GM18868 (cell line): ENCODE results near the gene UBE2J2.
"Not testable (repeated sequence)": the region's sequence is repeated elsewhere in the genome, so short reads cannot be mapped to it uniquely, and the experiment has no call there.

Experiments
- ATAC-seq: cut with Tn5 transposase; IDR thresholded peaks from one replicate; pipeline ENCODE4 v1.9.1; 2021; ENCODE audit warnings: mild to moderate bottlenecking, moderate library complexity; ENCODE audit not compliant: unreplicated experiment

UBE2J2 gene

DNA sequence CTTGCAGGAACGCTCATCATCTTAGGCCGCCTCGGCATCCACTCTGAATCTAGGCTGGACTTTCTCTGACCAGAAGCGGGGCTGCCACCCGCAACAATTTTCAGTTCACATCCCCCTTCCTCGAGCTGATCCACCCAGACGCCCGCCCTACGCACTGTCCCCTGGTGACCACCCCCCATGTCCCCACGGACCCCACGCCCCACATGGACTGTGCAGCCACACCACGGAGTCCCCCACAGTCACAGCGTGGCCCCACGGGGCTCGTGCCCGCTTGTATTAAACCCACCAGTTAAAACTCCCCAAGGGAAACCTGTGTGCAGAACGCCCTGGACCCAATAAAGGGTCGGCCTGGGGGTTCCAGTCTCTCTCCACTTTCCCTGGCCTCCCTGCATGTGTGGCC, 14.1 kb downstream of the UBE2J2 start:
- ATAC-seq: no peak

DNA sequence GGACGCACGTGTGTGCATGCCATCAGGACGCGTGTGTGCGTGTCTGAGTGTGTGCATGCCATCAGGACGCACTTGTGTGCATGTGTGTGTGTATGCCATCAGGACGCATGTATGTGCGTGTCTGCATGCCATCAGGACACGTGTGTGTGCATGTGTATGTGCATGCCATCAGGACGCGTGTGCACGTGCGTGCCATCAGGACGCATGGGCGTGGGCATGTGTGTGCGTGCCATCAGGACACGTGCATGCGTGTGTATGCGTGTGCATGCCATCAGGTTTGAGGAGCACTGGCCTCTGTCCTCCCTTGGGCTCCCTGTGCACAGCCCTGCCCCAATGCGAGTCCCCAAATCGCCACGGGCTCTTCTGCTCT, 14.6 kb downstream of the UBE2J2 start:
- ATAC-seq: no peak

DNA sequence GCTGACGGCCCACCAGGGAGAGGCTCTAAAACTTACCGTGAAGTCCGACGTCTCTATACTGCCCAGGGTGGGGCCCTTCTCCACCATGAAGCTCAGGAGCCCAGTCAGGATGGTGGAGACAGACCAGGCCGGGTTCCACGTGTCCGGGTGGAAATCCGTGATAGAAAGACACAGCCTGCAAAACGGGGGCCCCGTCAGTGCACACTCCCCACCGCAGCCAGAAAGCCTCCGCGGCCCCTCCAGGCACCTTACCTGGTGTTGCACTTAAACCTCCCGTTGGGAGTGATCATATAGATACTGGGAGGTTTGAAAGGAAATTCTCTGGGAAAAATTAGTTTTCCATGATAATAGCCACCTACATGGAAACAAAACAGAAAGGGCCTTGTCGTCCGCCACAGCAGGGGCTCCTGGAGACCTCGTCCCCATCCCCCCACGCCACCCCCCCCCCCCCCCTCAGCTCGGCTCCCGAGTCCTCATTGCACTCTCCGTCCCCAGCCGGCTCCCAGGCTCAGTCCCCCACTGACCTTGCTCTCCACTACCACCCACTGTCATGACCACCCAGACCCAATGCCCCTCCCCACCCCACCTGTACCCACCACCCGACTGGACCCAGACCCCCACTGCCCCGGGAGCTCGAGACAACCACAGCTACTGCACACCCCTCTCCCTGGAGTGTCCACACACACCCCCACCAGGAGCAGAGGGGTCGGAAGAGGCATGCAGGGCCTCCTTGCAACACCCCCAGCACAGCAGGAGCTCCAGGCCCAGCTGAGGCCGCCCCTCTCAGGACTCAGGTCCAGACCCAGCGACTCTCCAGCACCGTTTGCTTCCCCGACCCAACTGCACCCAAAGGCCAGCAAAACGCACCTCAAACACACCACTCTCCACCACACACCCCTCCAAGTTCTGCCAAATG, 16.4 kb downstream of the UBE2J2 start:
- ATAC-seq: no peak

DNA sequence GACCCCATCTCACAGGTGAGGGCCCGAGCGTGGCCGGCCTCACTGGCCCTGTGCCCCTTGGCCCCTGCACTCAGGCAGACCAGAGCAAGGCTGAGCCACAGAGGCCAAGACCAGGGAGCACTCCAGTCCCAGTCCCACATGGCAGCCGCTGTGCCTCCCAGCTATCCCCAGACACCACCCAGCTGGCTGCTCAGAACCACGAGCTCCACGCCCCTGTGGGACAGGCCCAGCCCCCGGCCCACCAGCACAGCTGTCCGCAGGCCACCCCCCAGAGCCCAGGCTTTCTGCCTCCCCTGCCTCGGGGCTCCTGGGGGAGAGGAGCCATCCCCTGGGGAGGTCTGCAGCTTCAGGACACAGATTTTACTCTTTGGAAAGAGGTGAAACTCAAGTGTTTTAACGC, 18.0 kb downstream of the UBE2J2 start:
- ATAC-seq: no peak

DNA sequence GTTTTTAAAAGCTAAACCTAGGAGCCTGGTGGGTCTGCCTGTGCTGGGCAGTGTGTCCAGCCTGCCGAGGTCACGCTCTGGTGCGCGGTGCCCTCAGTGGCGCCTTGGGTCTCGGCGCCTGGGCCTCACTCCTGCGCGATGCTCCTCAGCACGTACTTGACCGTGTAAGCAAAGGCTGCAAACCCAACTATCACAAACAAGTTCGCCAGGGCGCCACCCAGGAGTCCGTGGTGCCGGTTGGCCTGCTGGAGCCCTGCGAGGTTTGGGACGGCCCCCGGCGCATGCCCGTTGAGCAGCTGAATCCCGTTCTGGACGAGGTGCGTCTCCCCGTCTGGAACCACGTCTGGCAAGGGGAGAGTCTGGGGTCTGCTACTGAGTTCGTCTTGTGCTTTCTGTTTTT, 18.6 kb downstream of the UBE2J2 start:
- ATAC-seq: no peak

DNA sequence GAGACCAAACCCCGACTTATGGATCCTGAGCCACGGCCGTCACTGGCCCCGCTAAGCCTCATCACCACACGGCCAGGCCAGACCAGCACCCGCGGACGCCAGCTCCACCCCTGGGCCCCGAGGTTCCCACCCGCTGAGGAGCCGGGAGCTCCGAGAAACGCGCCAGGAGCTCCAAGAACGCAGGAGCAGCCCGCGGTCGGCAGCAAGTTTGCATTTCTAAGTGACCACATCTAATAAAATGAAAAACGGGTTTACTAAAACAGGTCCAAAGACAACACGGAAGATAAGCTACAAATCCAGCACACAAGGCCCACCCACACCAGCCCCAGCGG, 19.0 kb downstream of the UBE2J2 start:
- ATAC-seq: no peak

DNA sequence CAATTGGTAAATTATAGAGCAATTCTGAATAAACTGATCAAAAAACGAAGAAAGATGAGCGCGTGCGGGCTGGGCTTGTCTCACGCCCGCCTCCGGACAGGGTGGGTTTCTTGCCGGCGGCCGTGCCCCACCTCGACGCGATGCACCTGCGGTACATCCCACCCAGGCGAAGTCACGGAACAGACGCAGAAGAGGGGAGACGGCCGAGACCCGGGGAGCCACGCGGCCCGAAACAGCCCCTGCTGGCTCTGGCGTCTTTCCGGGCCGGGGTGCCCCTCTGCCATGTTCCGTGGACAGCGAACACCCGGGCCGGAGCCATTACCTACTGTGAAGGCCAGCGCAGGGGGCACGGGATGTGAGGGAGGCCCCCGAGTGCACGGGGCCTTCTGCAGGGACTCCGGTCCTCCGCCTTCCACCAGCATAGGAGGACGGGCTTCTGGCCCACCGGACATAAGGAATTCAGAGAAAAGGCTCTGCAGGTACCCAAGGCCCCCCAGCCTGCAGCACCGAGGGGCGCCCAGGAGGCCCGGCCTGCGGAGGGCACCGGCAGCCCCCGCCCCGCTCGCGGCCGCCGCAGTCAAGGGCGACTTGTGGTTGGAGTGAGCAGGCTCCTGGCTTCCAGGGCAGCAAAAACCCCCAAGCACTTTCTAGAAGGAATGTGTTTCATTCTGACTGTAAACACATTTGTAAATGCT, 19.5 kb downstream of the UBE2J2 start:
- no peak for ATAC-seq

DNA sequence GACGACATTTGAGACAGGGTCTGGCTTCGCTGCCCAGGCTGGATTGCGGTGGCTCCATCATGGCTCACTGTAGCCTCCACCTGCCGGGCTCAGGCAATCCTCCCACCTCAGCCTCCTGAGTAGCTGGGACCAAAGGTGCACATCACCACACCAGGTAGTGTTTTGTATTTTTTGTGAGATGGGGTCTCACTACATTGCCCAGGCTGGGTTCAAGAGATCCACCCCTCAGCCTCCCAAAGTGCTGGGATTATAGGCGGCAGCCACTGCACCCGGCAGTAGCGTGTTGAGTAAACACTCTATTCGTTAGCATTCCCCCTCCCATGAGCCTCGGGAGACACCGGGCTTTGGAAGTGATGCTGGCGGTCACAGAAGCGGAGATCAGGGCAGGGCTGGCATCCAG, 20.3 kb downstream of the UBE2J2 start:
- no peak for ATAC-seq

DNA sequence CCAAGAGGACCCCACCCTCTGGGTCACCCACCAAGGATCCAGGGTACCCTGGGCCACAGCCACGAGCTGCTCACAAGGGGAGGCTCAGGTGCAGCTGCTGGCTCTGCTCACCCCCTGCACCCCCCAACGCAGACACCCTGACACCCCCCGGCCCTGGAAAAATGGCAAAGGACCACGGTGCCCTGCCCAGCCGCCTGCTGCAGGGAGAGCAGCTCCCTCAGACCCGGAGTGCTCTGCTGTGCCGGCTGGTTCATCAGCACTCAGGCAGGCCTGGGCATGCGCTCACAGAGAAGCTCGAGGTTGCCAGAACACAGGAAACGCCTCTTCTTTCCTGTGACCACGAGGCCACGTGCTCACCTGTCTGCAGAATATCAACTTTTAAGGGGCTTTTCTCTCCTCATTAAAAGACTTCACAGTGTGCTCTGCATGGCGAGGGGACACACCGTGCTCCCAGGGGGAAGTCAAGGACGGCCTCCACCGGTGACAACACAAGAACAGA, 22.8 kb downstream of the UBE2J2 start:
- peak; percentile 77 for ATAC-seq

DNA sequence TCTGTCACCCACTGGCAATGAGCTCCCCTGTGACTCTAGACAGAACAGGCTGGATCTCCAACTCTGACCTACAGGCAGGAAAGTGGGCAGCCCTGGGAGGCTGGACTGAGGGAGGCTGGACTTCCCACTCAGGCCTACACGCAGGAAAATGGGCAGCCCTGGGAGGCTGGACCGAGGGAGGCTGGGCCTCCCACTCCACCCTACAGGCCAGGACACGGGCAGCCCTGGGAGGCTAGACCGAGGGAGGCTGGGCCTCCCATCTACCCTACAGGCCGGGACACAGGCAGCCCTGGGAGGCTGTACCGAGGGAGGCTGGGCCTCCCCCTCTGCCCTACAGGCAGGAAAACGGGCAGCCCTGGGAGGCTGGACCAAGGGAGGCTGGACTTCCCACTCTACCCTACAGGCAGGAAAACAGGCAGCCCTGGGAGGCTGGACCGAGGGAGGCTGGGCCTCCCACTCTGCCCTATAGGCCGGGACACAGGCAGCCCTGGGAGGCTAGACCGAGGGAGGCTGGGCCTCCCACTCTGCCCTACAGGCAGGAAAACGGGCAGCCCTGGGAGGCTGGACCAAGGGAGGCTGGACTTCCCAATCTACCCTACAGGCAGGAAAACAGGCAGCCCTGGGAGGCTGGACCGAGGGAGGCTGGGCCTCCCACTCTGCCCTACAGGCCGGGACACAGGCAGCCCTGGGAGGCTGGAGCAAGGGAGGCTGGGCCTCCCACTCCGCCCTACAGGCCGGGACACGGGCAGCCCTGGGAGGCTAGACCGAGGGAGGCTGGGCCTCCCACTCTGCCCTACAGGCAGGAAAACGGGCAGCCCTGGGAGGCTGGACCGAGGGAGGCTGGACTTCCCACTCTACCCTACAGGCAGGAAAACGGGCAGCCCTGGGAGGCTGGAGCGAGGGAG, 25.4 kb downstream of the UBE2J2 start:
- ATAC-seq: not testable (repeated sequence)

DNA sequence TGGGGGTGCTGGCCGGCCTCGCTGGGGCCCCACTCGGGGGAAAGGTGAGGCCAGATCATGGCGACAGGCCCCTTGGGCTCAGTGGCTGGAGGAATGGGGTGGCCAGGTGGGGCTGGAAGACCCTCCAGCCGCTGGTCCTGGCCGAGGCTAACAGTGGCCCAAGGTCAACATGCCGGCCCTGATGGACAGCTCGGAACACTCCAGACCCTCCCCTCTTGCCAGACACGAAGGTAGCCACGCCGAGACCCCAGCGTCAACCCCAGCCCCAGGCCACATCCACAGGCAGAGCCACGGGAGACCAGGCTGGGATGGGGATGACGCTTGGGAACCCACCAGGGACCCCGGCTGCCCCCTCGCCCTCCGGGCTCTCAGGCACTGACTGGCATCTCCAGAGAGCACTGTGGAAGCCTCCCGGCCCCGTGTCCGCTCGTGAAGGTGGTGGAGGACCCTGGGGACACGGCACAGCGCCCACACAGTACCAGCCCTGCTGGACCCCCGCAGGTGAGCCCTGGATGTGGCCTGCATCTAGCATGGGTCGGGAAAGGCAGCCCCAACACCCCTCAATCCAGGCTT, 26.2 kb downstream of the UBE2J2 start:
- no peak for ATAC-seq

DNA sequence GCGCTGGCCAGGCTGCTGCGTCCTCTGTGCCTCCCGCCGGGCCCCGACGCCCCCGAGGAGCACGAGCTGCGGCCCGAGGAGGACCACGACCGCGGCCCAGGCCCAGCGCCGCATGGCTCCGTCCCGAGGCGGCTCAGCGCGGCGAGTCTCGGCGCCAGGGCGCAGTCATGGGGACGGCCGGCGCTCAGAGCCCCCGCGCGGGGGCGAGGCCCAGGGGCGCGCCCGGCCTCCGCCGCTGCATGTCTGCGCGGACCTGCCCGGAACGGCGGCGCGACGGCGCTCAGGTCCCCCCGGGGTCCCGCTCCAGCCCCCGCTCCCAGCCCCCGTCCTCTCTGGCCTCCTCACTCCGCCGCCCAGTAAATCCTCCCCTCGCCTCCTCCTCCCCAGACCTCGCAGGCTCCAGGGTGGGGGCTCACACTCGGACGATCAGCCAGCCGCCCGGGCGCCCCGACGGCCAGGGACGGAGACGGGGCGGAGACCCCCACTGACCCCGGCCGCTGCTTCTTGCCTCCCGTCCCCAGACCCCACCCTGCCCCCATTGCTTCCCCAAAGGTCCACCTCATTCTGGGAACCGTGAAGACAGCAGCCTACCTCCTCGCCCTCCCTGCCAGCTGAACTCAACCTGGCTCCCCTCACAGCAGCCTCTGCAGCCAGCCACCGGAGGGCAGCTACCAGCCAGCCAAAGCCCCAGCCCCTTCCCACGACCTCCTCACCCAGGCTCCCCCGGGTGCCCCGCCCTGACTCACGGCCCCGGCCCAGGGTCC, 26.9 kb downstream of the UBE2J2 start, which contains the start of gene C1QTNF12:
TSS of gene C1QTNF12 (minus strand) at position 146 of the 764 bp plus-strand sequence. CDS start at position 114, 32 bp downstream.
- no peak for ATAC-seq

DNA sequence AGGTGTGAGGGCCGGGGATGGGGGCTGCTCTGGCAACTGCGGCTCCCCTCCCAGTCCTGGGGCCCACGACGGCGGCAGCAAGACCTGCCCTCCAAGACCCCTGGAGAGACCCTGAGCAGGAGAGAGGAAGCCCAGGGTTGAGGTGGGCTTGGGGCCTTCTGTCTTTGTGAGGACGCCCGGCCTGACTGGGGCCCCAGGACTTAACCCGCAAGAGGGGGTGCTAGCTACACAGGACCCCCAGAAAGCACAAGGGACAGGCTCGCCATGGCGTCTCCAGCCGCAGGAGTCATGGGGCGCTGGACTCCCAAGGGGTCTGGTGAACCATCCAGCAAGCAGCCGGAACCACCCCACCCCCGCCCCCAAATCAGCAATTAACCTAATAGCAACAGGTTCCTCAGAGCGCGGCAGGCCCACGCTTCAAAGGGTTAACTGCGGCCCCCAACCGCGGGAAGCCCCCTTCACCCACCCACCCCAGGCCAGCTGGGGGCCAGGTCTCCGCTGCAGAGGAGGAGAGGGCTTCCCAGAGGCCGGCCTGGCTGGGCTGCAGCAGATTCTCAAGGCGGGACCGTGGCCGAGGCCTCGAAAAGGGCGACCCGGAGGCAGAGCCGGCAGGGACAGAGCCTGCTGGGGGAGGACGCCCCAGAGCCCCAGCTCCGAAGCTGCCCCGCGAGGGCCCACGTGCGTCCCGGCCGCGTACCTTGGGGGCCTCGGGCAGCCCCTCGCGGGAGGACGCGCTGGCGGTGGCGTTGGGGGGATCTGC, 27.7 kb downstream of the UBE2J2 start:
- no peak for ATAC-seq

DNA sequence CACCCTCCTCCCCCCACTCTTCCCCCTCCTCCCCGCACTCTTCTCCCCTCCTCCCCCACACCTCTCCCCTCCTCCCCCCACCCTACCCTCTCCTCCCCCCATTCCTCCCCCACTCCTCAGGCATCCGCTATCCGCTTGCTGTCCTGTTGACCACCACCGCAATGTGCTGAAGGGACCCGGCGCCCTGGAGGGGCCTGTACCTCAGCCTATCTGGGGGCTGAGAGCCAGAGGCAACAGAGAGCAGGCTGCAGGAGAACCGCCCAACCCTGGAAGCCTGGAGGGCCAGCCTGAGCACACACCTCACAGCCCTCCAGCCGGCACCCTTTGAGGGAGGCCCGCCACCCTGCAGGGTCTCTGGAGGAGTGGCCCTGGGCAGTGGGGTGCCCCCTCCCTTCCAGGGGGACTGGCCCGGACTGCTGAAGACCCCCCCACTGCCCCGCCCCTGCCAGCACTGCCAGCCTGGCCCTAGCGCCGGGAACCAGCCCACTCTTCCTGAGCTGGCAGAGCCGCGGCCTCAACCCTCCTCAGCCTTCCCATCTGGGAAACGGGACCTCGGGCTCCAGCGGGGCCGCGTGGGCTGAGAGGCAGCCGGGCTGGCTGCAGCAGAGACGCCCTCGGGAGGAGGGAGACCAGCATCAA, 28.4 kb downstream of the UBE2J2 start:
- ATAC-seq: no peak

DNA sequence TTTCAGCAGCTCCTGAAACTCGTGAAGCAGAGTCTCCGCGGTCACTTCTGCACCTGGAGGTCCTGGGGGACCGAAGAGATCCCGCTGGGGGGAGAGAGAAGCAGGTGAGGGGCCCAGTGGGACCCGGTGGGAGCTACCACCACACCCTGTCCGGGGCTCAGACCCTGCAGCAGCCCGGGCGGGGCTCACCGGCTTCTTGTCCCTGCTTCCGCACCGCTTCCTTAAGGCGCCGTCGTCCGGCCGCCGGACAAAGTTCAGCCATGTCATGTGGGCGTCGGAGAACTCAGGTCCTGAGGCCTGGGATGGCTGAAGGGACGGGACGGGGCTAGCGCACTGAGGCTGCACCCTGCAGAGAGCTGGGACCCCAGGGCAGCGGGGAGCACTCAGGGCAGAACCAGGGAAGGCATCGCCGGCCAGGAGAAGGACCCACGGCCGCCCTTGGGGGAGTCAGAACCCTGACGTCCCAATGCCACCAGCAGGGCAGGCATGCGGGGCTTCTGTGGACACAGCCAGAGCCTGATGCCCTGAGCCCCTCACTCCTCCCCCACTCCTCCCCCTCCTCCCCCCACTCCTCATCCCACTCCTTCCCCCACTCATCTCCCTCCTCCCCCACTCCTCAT, 29.4 kb downstream of the UBE2J2 start:
- no peak for ATAC-seq

DNA sequence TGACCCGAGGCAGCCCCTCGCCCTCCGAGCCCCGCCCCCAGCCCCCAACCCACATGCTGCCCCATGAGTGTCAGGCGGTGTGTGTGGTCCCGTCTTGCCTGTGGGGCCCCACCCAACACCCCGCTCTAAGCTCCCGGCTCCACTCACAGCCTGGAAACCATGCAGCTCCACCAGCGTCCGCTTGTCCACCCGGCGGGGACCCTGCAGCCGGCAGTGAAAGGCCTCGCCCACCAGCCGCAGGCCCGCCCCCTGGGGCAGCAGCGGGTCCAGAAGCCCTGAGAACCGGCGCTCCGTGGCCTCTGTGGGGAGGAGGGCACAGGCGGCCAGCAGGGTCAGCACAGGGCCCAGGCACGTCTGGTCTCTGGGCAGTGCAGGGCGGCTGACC, 29.9 kb downstream of the UBE2J2 start:
- no peak for ATAC-seq

DNA sequence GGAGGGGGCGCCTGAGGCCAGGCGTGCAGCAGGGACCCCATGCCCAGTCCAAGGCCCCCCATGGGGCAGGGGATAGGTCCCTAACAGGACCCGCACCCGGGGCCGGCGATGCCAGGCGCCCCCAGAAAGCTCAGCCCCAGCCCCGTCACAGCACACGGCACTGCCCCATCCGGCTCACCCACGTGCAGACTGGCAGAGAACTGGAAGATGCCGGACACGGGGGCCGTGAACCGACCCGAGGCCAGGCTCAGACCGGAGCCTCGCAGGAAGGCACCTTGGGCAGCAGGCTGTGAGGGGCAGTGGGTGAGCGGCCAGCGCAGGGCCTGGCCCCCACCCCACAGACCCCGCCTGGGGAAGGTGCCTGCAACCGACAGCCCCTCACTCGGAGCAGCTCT, 30.4 kb downstream of the UBE2J2 start:
- no peak for ATAC-seq

DNA sequence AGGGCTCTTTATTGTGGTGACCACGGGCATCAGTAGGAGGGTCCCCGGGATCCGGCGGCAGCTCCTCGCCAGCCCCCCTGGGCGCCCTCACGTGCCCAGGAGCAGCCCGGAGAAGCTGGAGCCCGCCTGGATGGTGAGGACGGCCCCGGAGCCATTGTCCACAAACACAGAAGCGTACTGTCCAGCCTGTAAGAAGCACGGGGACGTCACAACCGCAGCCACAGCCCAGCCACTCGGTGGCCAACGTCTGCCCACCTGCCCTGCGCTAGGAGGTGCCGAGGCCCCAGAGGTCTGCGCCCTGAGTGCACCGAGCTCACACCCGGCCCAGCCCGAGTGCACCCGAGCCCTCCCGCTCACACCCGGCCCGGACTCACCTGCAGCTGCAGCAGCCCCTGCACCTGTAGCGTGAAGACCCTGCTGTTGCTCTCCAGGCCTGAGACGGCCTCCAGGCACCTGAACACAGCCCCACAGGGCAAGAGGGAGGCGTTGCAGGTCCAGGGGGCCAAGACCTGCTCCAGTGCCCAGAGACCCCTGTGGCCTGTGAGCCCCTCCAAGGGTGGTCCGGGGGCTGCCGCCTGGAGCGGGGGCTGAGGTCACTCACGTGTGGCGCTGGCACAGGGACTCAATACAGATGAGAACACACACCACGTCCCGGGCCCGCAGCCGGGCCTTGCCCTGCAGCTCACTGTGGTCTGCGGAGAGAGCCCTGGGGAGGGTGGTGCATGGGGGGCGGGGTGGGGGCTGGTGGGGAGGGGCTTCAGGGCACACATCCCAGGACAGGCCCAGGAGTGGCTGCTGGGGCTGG, 31.0 kb downstream of the UBE2J2 start:
- ATAC-seq: no peak
